H1 (cell line): ENCODE results near the gene NF1. TPM values are rescaled to one million over a fixed set of nuclear protein-coding genes. Genes with fewer than 3 reads are reported as not detected.

ENCODE experiments used
- CHD7 ChIP-seq: fragments of 300-600 bp; sonication (generic); IDR thresholded peaks from 2 replicates; pipeline ENCODE4 v1.7.1; 2012; ENCODE audit warnings: low read length, moderate library complexity, mild to moderate bottlenecking, inconsistent platforms; ENCODE audit not compliant: insufficient replicate concordance
- GTF2F1 ChIP-seq: IDR thresholded peaks from 2 replicates; pipeline ENCODE4 v1.6.1; 2012; ENCODE audit warnings: low read depth, low read length, improper control_type of control experiment, borderline replicate concordance
- POLR2A ChIP-seq, 2 experiments: IDR thresholded peaks; 1 replicate in 1 of 2; 2 replicates in 1 of 2; pipeline ENCODE4 v1.6.1; 2011; ENCODE audit warnings: low read depth in 2 of 2, low read length in 2 of 2, mild to moderate bottlenecking in 2 of 2; ENCODE audit errors: control extremely low read depth in 1 of 2
- polyA plus RNA-seq, 7 experiments: library from polyadenylated mRNA; depleted of rRNA in 3 of 7; stranded (reverse) in 5 of 7; unstranded in 2 of 7; fragments of >200 nt in 5 of 7; fragments of 200-250 nt in 2 of 7; gene quantifications; 1 replicate in 5 of 7; 2 replicates in 1 of 7; 4 replicates in 1 of 7; pipeline versions ENCODE4 v1.2.1 to v1.2.3, GENCODE V29; 2011 to 2013; ENCODE audit warnings: missing spikeins in 2 of 7, mixed read lengths in 2 of 7
- total RNA-seq: library from RNA; stranded (reverse); fragmentation: NEBNext Ultra II Directional; extraction: Animal tissue kit (Norgen Biotek cat#: 25700); gene quantifications from 2 replicates; pipeline ENCODE4 v1.2.1, GENCODE V29; 2021

NF1 gene
- total and polyA plus RNA-seq, 2 of the 8 experiments (the other 6 are each of a cell fraction or from before 2014, with no cell fraction given) = 19.3 to 29.6 TPM

- TF ChIP-seq GTF2F1 (no peak), CHD7 (no peak), POLR2A (IDR thresholded peaks at IDR 0.05; ENCODE audit: control extremely low read depth in 1 of 2, low read depth in 2 of 2, low read length in 2 of 2) (no peak)
Observed at GRCh38 chr17:31101943-31102342, 7.2 kb downstream of the NF1 start (continued).
